Measurements from ENCODE around the gene PCSK5.
"Not testable (repeated sequence)": the region's sequence is repeated elsewhere in the genome, so short reads cannot be mapped to it uniquely, and the experiment has no call there.

The PCSK5 gene

GRCh38 chr9:75927356-75927755, 36.9 kb downstream of the PCSK5 start:
- DNase-seq, result no peak

- DNase-seq, result peak; percentile 39
Observed at GRCh38 chr9:75930190-75930589, 39.7 kb downstream of the PCSK5 start.

GRCh38 chr9:75930730-75931321, 40.4 kb downstream of the PCSK5 start:
- DNase-seq, result peak; percentile 58

GRCh38 chr9:75933982-75934381, 43.5 kb downstream of the PCSK5 start:
- no peak for DNase-seq

- no peak for DNase-seq
Observed at GRCh38 chr9:75935591-75935990, 45.1 kb downstream of the PCSK5 start.

- no peak for DNase-seq
Observed at GRCh38 chr9:75937521-75938258, 47.2 kb downstream of the PCSK5 start.

GRCh38 chr9:75938946-75939345, 48.5 kb downstream of the PCSK5 start:
- DNase-seq, result no peak

GRCh38 chr9:75939536-75940111, 49.2 kb downstream of the PCSK5 start:
- no peak for DNase-seq

GRCh38 chr9:75941066-75941465, 50.6 kb downstream of the PCSK5 start:
- DNase-seq, result no peak

- no peak for DNase-seq
Observed at GRCh38 chr9:75941577-75942311, 51.3 kb downstream of the PCSK5 start.

GRCh38 chr9:75946766-75947165, 56.3 kb downstream of the PCSK5 start:
- DNase-seq, result no peak

- no peak for DNase-seq
Observed at GRCh38 chr9:75947233-75947632, 56.8 kb downstream of the PCSK5 start.

GRCh38 chr9:75950998-75951397, 60.5 kb downstream of the PCSK5 start:
- no peak for DNase-seq

GRCh38 chr9:75953218-75953617, 62.7 kb downstream of the PCSK5 start:
- DNase-seq, result no peak

- DNase-seq, result no peak
Observed at GRCh38 chr9:75956161-75956560, 65.7 kb downstream of the PCSK5 start.

- no peak for DNase-seq
Observed at GRCh38 chr9:75957116-75957515, 66.6 kb downstream of the PCSK5 start.

- DNase-seq, result no peak
Observed at GRCh38 chr9:75958226-75958625, 67.8 kb downstream of the PCSK5 start.

GRCh38 chr9:75960551-75960950, 70.1 kb downstream of the PCSK5 start:
- DNase-seq, result no peak

- no peak for DNase-seq
Observed at GRCh38 chr9:75962013-75962661, 71.7 kb downstream of the PCSK5 start.

- no peak for DNase-seq
Observed at GRCh38 chr9:75962662-75963036, 72.2 kb downstream of the PCSK5 start.

GRCh38 chr9:75963321-75963720, 72.8 kb downstream of the PCSK5 start:
- not testable (repeated sequence) for DNase-seq

GRCh38 chr9:75964427-75964826, 74.0 kb downstream of the PCSK5 start:
- DNase-seq, result no peak

GRCh38 chr9:75965231-75965630, 74.8 kb downstream of the PCSK5 start:
- DNase-seq, result no peak
